Stomach (tissue), 4 donors: ENCODE measurements around the gene PNLDC1.

Experiments
- CTCF ChIP-seq, 7 experiments: fragments of 450-650 bp in 4 of 7; fragments of 200-600 bp in 3 of 7; sonication (generic) in 3 of 7; IDR thresholded peaks; one replicate each; pipeline ENCODE4 v1.5.1; 2016 to 2019; ENCODE audit warnings: antibody characterized with exemption in 7 of 7, control low read depth in 2 of 7, mild to moderate bottlenecking in 1 of 7
- POLR2AphosphoS5 ChIP-seq, 3 donors: sonication (generic); formaldehyde crosslinking; IDR thresholded peaks; one replicate each; pipeline ENCODE4 v1.6.1; 2016; ENCODE audit warnings: antibody characterized with exemption in 3 of 3

- TF ChIP-seq CTCF (IDR thresholded peaks at IDR 0.05) (no peak), POLR2AphosphoS5 (IDR thresholded peaks at IDR 0.05) (no peak)
Measured at GRCh38 chr6:159853754-159854153, 53.7 kb downstream of the PNLDC1 start.
